ENCODE data around the gene ADGRB3.

DNA sequence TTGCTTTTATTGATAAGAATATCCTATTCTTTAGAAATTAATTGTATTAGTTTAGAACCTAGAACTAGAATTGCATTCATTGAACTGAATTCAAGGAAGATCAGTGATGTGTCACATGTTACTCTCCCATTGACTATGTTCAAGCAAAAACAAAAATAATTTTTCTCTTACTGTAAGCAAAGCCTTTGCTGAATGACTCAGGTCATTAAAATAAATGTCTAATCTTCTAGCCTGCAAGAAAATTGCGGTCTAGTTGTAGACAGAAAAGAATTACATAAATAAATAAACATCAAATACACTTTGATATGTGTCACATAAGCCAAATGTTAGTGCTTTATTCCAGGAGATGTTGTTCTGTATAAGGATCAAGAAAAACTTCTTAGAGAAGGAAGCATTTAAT is 387.9 kb downstream of the ADGRB3 start:
- TF ChIP-seq EZH2 (IDR thresholded peaks at IDR 0.05; ENCODE audit: insufficient read depth, poor library complexity, severe bottlenecking): no peak
- TF ChIP-seq EZH2phosphoT487 (IDR thresholded peaks at IDR 0.05; ENCODE audit: insufficient read depth, low read depth): no peak
